NCI-H345 treated with DMSO at 0.1 percent for 48 hours (cell line): ENCODE measurements around the gene ACADS.
"Not testable (repeated sequence)": the region's sequence is repeated elsewhere in the genome, so short reads cannot be mapped to it uniquely, and the experiment has no call there.

Source experiments
- DNase-seq: peaks from one replicate; lab custom pipeline; 2025; ENCODE audit not compliant: unreplicated experiment; lab: John Stamatoyannopoulos, UW

ACADS gene

DNA sequence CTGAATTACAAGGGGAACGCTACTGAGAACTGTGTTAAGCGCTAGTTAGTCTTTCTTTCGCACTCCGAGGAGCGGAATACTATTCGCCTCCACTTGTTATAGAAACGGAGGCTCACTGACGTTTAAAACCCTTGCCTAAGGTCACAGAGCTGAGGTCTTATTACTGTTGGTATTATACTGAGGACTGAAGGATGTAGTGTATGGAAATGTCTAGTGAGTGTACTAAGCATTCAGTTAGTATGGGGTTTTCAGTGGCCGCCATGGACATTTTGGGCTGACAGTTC lies 826 bp downstream of the ACADS start:
- no peak for DNase-seq

DNA sequence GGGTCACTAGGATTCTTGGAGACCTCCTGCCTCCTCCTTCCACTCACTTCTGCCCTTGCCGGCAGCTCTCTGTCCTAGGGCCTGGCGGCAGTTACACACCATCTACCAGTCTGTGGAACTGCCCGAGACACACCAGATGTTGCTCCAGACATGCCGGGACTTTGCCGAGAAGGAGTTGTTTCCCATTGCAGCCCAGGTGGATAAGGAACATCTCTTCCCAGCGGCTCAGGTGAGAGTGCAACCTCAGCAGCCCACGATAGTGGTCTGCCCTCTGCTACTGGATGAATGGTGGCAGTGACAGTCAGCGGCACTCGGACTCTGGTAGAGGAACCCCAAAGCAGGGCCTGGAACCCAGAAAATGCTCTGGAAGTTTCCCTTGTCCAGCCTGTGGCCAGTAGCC lies 1.3 kb downstream of the ACADS start:
- no peak for DNase-seq

DNA sequence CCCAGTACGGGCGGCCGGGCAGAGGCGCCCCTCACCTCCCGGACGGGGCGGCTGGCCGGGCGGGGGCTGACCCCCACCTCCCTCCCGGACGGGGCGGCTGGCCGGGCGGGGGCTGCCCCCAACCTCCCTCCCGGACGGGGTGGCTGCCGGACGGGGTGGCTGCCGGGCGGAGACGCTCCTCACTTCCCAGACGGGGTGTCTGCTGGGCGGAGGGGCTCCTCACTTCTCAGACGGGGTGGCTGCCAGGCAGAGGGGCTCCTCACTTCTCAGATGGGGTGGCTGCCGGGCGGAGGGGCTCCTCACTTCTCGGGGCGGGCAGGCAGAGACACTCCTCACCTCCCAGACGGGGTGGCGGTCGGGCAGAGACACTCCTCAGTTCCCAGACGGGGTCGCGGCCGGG lies 6.6 kb downstream of the ACADS start:
- DNase-seq: not testable (repeated sequence)

DNA sequence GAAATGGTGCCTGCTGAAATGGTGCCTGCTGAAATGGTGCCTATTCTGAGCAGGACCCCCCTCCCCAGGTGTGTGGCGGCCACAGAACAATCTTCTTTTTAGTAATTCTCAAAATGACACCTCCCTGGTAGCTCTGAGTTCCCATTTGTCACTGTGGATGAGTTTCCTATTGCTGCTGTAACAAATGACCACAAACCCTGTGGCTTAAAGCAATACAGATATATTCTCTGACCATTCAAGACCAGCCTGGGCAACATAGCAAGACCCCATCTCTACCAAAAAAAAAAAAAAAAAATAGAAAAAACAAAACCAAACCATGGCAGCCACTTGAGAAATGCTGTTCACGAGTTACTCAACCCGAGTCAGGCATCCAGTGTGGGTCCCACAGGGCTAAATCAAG lies 7.9 kb downstream of the ACADS start:
- DNase-seq: no peak

DNA sequence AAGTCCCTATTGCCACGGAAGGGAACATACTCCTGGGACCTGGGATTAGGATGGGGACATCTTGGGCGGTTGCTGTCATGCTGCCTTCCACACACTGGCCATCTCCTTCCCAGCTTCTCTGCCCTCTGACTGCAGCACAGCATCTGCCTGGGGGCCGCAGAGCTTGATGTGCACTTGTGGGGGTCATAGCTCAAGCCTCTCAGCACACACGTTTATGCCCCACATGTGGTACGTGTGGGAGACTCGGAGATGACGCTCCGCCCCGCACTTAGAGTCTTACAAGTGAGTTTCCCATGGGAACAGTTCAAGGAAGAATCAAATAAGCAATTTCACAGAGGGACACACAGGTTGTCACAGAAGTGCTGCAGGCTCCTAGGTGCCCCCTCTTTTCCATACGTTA lies 8.6 kb downstream of the ACADS start:
- DNase-seq: no peak

DNA sequence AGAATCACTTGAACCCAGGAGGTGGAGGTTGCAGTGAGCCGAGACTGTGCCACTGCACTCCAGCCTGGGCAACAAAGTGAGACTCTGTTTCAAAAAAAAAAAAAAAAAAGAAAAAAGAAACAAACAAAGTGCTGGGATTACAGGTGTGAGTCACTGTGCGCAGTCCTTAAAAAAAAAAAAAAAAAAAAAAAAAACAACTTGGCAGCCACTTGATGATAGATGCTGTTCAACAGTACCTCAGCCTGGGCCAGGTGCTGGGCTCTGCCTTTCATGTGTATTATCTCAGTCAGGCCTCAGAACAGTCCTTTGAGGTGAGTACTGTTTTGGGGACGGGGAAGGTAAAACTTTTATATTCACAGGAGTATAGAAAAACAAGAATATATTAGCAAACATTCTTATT lies 9.6 kb downstream of the ACADS start:
- no peak for DNase-seq

DNA sequence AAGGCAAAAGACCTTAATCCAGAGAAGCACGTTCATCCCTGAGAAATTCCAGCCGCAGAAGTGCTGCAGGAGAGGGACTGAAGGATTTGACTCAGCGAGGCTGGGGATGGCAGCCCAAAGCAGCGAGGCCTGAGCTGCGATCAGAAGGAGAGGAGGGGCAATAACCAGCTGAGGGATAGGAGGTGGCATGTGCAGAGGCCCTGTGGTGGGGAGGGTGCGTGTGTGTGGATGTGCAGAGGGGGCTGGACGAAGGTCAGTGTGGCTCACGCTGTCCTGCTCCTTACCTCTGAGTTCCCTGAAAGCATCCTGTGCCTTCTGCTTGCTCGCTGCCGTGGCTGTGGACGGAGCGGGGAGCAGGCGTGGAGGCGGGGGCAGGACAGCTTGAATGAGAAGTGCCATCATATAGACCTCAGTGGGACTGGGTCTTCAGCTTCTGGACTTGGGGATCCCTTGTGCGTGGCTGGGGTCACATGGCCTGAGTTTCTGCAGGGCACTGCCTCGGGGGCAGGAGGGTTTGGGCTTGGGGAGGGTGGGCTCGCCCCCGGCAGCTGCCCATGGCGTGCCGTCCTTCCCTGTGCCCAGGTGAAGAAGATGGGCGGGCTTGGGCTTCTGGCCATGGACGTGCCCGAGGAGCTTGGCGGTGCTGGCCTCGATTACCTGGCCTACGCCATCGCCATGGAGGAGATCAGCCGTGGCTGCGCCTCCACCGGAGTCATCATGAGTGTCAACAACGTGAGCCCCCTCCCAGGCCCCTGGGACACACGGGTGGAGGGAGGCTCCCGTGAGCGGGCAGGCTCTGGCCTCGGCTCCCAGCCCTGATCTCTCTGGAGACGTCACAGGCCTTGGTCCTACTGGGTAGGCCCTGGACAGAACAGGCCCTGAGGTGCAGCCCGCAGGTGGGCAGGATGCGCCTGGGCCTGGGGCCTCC lies 11.0 kb downstream of the ACADS start:
- no peak for DNase-seq

DNA sequence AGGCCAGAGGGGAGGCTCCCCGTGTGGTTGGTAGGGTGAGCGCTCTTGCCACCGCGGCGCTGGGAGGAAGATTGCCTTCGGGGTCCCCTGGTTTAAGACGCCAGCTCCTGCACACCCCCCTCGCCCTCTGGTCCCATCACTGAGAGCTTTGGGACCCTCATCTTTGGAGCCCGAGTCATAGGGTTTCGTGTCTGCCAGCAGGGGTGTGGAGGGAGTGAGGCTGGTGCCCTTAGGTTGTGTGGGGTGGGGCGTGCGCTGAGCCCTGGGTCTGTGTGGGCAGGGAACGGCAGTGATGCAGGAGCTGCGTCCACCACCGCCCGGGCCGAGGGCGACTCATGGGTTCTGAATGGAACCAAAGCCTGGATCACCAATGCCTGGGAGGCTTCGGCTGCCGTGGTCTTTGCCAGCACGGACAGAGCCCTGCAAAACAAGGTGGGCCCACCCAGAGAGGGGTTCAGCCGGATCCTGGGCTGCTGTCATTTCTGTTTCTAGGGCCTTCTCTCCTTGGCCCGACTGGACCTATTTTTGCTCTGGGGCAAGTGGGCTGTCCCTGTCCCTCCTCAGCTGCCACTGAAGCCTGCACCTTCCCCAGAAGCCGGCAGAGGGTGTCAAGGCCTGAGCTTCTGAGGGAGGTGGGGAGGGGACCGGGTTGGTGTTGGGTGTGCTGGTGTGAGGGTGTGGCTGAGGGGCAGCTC lies 12.1 kb downstream of the ACADS start:
- no peak for DNase-seq

DNA sequence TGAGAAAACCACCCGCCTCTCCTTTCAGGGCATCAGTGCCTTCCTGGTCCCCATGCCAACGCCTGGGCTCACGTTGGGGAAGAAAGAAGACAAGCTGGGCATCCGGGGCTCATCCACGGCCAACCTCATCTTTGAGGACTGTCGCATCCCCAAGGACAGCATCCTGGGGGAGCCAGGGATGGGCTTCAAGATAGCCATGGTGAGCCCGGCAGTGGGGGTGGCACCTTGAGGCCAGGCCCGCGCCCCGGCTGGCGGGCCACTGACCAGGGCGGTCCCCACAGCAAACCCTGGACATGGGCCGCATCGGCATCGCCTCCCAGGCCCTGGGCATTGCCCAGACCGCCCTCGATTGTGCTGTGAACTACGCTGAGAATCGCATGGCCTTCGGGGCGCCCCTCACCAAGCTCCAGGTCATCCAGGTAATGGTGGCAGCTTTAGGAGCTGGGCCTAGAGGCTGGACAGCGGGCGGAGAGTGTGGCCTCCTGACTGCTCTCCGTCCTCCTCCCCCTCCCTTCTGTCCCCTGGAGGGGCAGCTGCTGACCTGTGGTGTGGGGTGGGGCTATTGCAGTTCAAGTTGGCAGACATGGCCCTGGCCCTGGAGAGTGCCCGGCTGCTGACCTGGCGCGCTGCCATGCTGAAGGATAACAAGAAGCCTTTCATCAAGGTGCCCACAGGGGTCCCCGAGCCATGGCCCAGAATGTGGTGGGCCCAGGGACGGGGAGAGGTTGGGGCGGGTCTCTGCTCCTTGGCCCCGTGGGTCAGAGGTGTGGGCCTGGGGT lies 12.8 kb downstream of the ACADS start:
- no peak for DNase-seq

DNA sequence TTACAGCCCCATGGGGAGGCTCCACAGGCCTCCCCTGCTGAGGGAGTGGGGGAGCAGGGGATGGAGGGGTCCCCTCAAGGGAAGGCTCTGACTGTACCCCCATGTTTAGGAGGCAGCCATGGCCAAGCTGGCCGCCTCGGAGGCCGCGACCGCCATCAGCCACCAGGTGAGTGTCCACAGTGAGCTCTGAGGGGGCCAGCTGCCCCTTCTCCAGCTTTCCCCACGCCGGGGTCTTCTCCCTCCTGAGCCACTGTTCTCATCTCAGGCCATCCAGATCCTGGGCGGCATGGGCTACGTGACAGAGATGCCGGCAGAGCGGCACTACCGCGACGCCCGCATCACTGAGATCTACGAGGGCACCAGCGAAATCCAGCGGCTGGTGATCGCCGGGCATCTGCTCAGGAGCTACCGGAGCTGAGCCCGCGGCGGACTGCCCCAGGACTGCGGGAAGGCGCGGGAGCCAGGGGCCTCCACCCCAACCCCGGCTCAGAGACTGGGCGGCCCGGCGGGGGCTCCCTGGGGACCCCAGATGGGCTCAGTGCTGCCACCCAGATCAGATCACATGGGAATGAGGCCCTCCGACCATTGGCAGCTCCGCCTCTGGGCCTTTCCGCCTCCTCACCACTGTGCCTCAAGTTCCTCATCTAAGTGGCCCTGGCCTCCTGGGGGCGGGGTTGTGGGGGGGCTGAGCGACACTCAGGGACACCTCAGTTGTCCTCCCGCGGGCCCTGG lies 13.6 kb downstream of the ACADS start:
- DNase-seq: no peak

DNA sequence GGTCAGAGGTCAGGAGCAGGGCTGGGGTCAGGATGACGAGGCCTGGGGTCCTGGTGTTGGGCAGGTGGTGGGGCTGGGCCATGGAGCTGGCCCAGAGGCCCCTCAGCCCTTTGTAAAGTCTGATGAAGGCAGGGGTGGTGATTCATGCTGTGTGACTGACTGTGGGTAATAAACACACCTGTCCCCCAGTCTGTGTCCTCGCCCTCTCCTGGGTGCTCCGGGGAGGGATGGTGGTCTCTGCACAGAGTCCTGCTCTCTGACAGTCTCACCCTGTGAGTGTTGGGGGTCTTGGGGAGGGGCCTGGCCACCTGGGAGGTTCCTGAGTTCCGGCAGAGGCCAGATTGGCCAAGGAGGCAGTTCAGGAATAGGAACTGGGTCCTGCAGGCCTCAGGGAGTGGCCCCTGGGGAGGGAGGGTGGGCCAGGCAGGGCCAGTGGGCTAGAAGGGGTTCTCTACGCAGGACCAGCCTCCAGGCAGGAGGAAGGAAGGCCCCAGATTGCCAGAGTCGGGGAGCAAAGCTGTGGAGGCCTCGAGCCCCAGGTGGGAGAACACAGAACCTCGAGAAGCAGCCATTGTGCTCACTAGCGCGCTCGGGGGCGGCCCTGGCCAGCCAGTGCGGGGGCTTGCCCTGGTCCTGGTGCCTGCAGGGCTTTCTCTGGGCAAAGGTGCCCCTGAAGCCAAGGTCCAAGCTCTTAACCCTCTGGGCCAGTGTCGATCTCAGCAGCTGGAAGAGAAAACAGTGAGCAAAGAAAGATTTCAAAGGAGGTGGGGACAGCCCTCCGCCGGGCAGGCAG lies 14.4 kb downstream of the ACADS start:
- DNase-seq: no peak

DNA sequence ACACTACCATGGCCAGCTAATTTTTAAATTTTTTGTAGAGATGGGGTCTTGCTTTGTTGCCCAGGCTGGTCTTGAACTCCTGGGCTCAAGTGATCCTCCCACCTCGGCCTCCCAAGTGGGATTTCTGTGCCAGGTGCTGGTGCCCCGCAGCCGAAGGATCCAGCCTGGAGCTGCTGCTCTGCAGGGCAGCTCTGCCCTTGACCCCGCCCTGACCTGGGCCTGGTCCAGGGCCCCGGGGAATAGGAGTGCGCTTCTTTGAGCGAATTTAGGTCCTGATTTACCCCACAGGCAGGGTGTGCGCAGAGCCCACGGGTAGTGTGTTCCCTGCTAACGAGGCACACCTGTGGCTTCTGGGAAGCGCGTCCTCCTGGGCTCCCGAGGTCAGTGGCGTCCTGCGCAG lies 15.2 kb downstream of the ACADS start:
- DNase-seq: no peak

DNA sequence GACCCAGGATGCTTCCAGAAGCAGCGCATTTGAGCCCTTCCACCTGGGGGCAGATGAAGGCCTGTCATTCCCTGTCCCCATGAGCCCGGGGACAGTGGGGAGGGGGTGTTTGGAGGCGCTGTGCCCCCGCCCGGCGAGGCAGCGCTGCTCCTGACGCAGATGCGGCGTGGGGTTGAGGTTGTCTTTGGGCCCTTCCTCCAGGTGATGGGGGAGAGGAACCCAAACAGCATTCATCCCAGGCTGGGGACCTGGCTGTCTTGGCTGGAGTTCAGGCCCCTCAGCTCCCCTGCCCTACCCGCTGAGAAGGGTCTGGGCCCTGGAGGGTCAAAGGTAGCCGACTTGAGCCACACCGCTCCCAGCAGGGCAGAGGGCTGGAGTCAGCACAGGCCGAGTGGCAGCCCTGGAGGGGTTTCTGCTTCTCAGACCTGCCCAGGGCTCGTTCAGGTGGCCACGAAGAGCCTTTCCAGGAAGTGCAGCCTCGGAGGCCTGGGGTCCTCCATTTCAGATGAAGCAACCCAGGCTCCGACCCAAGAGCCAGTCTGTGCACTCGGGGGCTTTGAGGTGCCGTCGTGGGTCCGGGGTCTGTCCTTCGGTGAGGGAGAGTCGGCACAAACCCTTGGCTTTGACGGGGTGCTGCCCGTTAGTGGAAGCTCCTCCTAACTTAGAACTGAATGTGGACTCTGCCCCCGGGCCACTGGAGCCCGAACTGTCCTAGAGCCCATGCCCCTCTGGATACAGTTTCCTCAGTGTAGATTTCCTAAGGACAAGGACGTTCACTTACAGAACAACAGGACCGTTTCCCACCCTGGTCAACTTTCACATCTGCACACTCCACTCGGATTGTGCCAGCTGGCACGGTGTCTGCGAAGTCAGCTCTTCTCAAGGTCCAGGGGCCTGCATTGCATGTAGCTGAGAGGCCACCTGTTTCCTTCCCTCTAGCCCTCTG lies 16.1 kb downstream of the ACADS start:
- DNase-seq: no peak

DNA sequence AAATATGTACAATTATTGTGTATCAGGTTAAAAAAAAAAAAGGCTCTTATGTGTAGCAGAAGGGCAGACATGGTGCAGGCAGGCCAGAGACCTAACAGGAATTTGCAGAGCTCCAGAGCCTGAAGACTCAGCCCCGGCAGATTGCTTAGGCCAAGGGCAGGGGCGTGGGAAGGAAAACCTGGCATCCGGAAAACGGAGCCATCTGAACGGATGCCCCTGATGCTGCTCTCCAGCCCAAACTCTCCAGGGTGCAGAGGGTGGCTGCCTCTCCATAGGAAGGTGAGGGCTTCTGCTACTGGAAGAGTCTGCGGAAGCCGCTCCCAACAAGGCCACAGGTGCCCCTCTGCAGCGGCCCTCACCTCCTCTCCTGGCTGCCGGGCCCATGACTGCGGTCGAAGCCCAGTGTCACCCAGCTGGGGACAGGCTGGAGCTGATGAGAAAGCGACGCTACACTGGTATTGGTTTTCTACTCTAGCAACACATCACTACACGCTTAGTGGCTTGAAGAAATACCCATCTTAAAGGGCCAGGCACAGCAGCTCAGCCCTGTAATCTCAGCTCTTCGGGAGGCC lies 19.4 kb downstream of the ACADS start:
- DNase-seq: no peak

DNA sequence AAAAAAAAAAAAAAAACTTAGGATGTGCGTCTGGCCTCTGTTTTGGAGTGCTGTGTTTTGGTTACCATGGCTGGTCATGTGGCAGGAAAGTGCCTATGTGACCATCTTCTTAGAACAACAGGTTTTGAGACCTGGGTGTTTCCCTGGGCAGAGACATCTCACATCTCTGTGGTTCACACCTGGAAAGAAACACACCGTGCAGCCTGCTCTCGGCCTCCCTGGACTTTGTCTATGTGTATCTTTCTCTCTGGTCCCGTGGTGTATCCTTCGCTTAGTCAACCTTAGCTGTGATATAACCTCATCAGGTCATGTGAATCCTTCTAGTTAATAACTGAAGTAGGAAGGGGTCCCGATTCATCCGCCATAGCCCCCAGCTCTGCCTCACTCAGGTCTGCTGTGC lies 22.6 kb downstream of the ACADS start:
- no peak for DNase-seq

DNA sequence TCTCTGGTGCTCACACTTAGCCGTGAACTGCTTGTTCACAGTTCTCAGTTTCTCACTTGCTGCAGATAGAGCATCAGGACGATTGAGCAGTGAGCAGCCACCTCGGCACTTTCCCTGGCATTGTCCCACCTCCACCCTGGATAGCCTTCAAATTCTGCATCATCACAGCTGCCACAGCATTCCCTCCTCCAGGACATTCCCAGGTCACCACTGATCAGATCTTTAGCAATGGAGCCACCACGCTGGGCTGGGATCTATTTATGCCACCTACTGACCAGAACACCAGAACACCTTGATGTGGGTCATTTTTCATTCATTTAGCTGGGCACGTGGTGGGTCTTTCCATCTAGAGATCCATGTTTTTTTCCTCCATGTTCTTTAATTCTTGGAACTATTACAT lies 23.6 kb downstream of the ACADS start:
- no peak for DNase-seq

DNA sequence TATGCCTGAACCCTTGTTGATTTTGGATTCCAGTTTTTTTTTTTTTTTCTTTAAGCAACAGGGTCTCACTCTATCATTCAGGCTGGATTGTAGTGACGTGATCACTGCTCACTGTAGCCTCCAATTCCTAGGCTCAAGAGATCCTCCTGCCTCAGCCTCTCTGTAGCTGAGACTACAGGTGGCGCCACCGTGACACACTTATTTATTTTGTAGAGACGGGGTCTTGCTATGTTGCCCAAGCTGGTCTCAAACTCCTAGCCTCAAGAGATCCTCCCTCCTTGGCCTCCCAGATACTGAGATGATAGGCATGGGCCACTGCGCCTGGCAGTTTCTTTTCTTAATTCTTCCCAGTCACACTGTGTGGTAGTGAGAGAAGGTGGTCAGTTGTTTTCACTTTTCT lies 25.2 kb downstream of the ACADS start:
- DNase-seq: no peak

DNA sequence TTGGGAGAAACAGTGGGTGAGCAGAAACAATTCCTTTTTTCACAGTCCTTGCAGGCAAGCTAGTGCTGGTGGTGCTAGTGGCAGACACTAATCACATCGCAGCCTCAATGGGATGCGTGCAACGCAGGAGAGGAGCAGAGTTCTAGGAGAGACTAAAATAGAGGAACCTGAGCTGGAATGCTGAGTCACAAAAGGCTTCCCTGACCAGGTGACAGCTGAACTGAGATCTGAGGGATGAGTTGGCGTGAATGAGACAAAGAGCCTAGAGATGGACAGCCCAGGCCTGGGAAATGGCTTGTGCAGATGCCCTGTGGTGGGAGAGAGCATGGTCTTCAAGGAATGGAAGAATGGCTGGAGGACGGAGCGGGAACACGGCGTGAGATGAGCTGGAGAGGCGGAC lies 25.8 kb downstream of the ACADS start:
- no peak for DNase-seq

DNA sequence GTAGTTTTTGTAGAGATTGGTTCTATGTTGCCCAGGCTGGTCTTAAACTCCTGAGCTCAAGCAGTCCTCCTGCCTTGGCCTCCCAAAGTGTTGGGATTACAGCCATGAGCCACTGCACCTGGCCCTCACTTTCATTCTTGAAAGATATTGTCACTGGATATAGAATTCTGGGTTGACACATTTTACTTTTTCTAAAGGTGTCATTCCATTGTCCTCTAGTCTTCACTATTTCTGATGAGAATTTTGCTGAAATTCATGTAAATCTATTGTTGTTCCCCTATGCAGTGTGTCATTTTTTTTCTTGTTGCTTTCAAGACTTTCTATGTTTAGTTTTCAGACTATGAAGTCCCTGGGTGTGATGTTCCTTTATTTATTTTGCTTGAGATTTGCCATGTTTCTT lies 29.2 kb downstream of the ACADS start:
- no peak for DNase-seq
